ENCODE results near the gene ZSCAN21.
A peak's percentile ranks its signal among the peaks of the same experiment; 100 is the strongest.

Gene ZSCAN21

GRCh38 chr7:100065452-100066186, 16.0 kb downstream of the ZSCAN21 start:
- in situ Hi-C loops (cut with HindIII; ENCODE audit: low pct_ligation_motif_present, low pct_unique_long_range_greater_than_20kb, low sequenced_read_pairs) = no loop called here
- no peak for DNase-seq

DNA sequence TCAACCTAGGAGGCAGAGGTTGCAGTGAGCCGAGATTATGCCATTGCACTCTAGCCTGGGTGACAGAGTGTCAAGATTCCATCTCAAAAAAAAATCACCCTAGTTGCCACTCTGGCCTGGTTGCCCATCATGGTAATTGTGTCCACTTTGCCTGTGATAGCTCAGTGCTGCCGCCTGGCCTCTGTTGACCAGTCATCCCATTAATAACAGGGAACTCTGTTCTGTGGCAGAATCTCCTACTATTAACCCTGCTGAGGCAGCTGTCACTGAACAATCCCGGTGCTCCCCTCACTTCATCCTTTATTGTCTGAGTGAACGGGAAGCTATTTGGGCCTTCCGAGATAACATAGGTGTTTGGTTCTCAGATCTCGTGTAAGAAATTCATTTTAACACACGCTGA, 17.4 kb downstream of the ZSCAN21 start:
- no peak for DNase-seq
- in situ Hi-C loops (cut with HindIII; ENCODE audit: low pct_ligation_motif_present, low pct_unique_long_range_greater_than_20kb, low sequenced_read_pairs) = no loop called here

DNA sequence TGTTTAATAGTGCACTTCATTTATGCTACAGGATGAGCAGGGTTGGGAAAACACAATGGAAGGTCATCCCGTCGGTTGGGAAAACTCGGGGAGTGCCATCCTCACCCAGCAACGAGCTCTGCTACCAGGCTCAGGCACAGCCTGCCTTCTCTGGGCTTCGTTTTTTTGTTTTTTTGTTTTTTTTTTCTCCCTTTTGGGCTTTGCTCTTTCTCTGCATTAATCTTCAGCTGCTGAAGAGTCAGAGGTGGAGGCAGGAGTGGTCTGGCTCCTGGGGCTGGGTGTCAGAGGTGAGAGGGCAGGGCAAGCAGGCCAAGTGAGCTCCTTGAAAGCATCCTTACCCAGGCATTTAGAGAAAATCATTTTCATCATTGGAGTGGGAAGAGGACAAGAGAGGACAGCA, 20.4 kb downstream of the ZSCAN21 start:
- in situ Hi-C loops (cut with HindIII; ENCODE audit: low pct_ligation_motif_present, low pct_unique_long_range_greater_than_20kb, low sequenced_read_pairs) = no loop called here
- DNase-seq = no peak

- in situ Hi-C loops (cut with HindIII; ENCODE audit: low pct_ligation_motif_present, low pct_unique_long_range_greater_than_20kb, low sequenced_read_pairs) = no loop called here
- peak; percentile 43 for DNase-seq
Measured at GRCh38 chr7:100071018-100071723, 21.6 kb downstream of the ZSCAN21 start.

- DNase-seq = no peak
- in situ Hi-C loops (cut with HindIII; ENCODE audit: low pct_ligation_motif_present, low pct_unique_long_range_greater_than_20kb, low sequenced_read_pairs) = no loop called here
Measured at GRCh38 chr7:100072462-100072861, 22.9 kb downstream of the ZSCAN21 start.

- in situ Hi-C loops (cut with HindIII; ENCODE audit: low pct_ligation_motif_present, low pct_unique_long_range_greater_than_20kb, low sequenced_read_pairs) = no loop called here
- no peak for DNase-seq
Measured at GRCh38 chr7:100074841-100075240, 25.3 kb downstream of the ZSCAN21 start.

- in situ Hi-C loops (cut with HindIII; ENCODE audit: low pct_ligation_motif_present, low pct_unique_long_range_greater_than_20kb, low sequenced_read_pairs) = no loop called here
- DNase-seq = no peak
Measured at GRCh38 chr7:100075418-100075817, 25.8 kb downstream of the ZSCAN21 start.

DNA sequence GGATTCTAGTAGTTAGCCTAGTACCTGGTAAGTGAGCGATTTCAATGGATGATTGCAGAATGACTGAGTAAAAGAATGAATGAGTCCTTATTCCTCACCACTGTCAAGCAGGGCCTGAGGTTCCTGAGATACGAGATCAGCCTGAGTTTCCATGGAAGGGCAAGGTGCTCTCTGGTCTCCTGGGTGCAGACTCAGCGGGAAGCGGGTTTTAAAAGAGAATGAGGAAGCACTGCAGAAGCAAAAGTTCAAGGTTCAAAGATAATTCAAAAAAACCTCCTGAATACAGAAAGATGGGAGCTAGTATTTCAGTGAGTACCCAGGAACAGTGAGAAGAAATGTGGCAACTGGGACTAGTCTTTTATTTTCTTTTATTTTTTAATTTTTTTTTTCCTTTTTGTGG, 27.6 kb downstream of the ZSCAN21 start:
- no peak for DNase-seq
- in situ Hi-C loops (cut with HindIII; ENCODE audit: low pct_ligation_motif_present, low pct_unique_long_range_greater_than_20kb, low sequenced_read_pairs) = no loop called here

GRCh38 chr7:100079024-100079560, 29.5 kb downstream of the ZSCAN21 start:
- DNase-seq = no peak
- in situ Hi-C loops (cut with HindIII; ENCODE audit: low pct_ligation_motif_present, low pct_unique_long_range_greater_than_20kb, low sequenced_read_pairs) = no loop called here

GRCh38 chr7:100080907-100081534, 31.4 kb downstream of the ZSCAN21 start:
- in situ Hi-C loops (cut with HindIII; ENCODE audit: low pct_ligation_motif_present, low pct_unique_long_range_greater_than_20kb, low sequenced_read_pairs) = no loop called here
- peak; percentile 36 for DNase-seq

- peak; percentile 100 for DNase-seq
- in situ Hi-C loops (cut with HindIII; ENCODE audit: low pct_ligation_motif_present, low pct_unique_long_range_greater_than_20kb, low sequenced_read_pairs) = no loop called here
Measured at GRCh38 chr7:100081535-100082102, 32.0 kb downstream of the ZSCAN21 start, which contains the start of gene ZNF3. Gene ZNF3, minus strand, starts transcription at chr7:100081723. Its CDS starts 4,366 bp downstream, at chr7:100077357.

- DNase-seq = no peak
- in situ Hi-C loops (cut with HindIII; ENCODE audit: low pct_ligation_motif_present, low pct_unique_long_range_greater_than_20kb, low sequenced_read_pairs) = no loop called here
Measured at GRCh38 chr7:100082978-100083377, 33.4 kb downstream of the ZSCAN21 start.

GRCh38 chr7:100085515-100085914, 35.9 kb downstream of the ZSCAN21 start:
- no peak for DNase-seq
- in situ Hi-C loops (cut with HindIII; ENCODE audit: low pct_ligation_motif_present, low pct_unique_long_range_greater_than_20kb, low sequenced_read_pairs) = no loop called here

DNA sequence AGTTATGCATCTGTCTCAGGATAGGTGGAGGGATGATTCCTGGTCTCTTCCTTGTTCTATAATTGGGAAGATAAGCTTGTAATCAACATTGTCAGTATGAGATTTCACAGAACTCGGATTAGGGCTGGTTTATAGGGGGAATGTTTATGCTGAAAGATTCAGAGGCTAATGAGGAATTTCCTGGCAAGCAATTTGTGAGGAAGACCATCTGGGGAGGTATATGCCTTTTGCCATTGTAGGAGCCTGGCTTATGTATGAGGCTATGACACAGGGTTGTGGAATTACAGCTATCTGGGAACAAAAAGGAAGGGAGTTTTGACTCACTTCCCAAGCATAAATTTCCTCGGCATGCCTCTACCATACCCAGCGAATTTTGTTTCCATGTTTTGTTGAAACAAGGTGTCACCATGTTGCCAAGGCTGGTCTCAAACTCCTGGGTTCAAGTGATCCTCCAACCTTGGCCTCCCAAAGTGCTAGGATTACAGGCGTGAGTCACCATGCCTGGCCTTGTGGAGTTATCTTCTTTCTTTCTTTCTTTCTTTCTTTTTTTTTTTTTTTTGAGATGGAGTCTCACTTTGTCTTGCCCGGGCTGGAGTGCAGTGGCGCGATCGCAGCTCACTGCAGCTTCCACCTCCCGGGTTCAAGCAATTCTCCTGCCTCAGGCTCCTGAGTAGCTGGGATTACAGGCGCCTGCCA, 37.6 kb downstream of the ZSCAN21 start:
- peak; percentile 81 for DNase-seq
- in situ Hi-C loops (cut with HindIII; ENCODE audit: low pct_ligation_motif_present, low pct_unique_long_range_greater_than_20kb, low sequenced_read_pairs) = no loop called here

- in situ Hi-C loops (cut with HindIII; ENCODE audit: low pct_ligation_motif_present, low pct_unique_long_range_greater_than_20kb, low sequenced_read_pairs) = no loop called here
- DNase-seq = peak; percentile 32
Measured at GRCh38 chr7:100088095-100088620, 38.6 kb downstream of the ZSCAN21 start.

GRCh38 chr7:100088621-100089457, 39.3 kb downstream of the ZSCAN21 start, which contains the start of gene COPS6:
Gene COPS6, plus strand, starts transcription at chr7:100088969. Its CDS starts 22 bp downstream, at chr7:100088991.
- in situ Hi-C loops (cut with HindIII; ENCODE audit: low pct_ligation_motif_present, low pct_unique_long_range_greater_than_20kb, low sequenced_read_pairs) = no loop called here
- DNase-seq = peak; percentile 85

DNA sequence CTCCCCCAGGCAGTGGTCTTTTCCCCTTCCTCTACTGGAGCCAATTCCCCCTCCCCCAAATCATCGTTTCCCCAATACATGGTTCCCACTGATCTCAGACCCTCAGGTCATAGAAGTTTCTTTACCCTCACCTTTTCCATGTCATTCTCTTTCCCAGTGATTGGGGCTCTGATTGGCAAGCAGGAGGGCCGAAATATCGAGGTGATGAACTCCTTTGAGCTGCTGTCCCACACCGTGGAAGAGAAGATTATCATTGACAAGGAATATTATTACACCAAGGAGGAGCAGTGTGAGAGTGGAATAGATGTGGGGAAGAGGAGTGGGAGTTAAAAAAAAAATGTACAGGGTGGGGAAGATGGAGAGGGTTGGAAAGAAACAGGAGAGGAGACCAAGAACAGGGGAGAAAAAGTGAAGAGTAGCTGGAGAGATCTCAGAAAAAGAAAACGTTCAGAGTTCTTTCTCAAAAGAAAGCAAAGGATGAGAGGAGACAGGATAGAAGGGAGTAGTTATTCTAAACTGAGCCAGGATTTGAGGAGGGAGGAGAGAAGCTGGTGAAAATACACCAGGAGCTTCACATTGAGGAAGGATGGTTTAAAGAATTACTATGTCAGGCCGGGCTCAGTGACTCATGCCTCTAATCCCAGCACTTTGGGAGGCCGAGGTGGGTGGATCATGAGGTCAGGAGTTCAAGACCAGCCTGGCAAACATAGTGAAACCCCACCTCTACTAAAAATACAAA, 40.1 kb downstream of the ZSCAN21 start:
- peak; percentile 44 for DNase-seq
- in situ Hi-C loops (cut with HindIII; ENCODE audit: low pct_ligation_motif_present, low pct_unique_long_range_greater_than_20kb, low sequenced_read_pairs) = no loop called here
